HepG2 (cell line): Measurements from ENCODE around the gene NSUN6. TPM values are rescaled to one million over a fixed set of nuclear protein-coding genes. Genes with fewer than 3 reads are reported as not detected.
A peak's percentile ranks its signal among the peaks of the same experiment; 100 is the strongest.

ENCODE experiments used
- ATAC-seq: fragments of 200-7000 bp; cut with Tn5 transposase; 3 replicates; pipeline ENCODE4 v1.9.1; 2020; ENCODE audit warnings: mild to moderate bottlenecking, moderate library complexity
- BruUV-seq: library from RNA; stranded (reverse); fragments of 400-500 nt; replicated peaks from 2 replicates; lab custom pipeline; 2021; lab: Mats Ljungman, UMichigan
- CTCF ChIA-PET: fragments of 300-600 bp; formaldehyde crosslinking; extraction: SDS; loops from one replicate; lab custom pipeline; 2021; ENCODE audit warnings: low total read pairs, inconsistent platforms, low intra/inter-chr PET ratio; lab: Yijun Ruan, JAX
- POLR2A ChIA-PET: fragments of 350-600 bp; sonication (Branson Sonifier 250); formaldehyde crosslinking; loops from one replicate; lab custom pipeline; 2020; ENCODE audit warnings: antibody characterized with exemption, inconsistent platforms; lab: Yijun Ruan, JAX
- DNase-seq: peaks from one replicate; pipeline ENCODE4 v3.0.0-alpha.2; 2015; ENCODE audit warnings: low spot score
- FAIRE-seq: peaks from 3 replicates; lab custom pipeline; 2011; peaks lifted over from hg19 to GRCh38; lab: Jason Lieb, UNC
- H2AFZ ChIP-seq: one replicate; pipeline ENCODE4 v1.6.1; 2011; ENCODE audit warnings: low read length, inconsistent platforms
- H3K27ac ChIP-seq: fragments of 300-600 bp; 3 replicates; pipeline ENCODE4 v1.8.0; 2011; ENCODE audit warnings: mixed run types, mild to moderate bottlenecking, mixed read lengths, low read length, inconsistent platforms; ENCODE audit not compliant: insufficient read depth; ENCODE audit errors: extremely low read length
- H3K27me3 ChIP-seq, 2 experiments: fragments of 200-600 bp in 1 of 2; 2 replicates in 1 of 2; 3 replicates in 1 of 2; pipeline versions ENCODE4 v1.6.0 to v1.8.0; 2011; ENCODE audit warnings: low read length in 2 of 2, mild to moderate bottlenecking in 2 of 2, moderate library complexity in 2 of 2, inconsistent platforms in 1 of 2; ENCODE audit not compliant: insufficient read depth in 2 of 2, control insufficient read depth in 1 of 2
- H3K36me3 ChIP-seq, 2 experiments: fragments of 200-600 bp in 1 of 2; replicated peaks in 1 of 2; 2 replicates in 1 of 2; 3 replicates in 1 of 2; pipeline versions ENCODE4 v1.5.1 to v1.8.0; 2011; ENCODE audit warnings: low read length in 2 of 2, inconsistent platforms in 1 of 2; ENCODE audit not compliant: insufficient read depth in 2 of 2, control insufficient read depth in 1 of 2
- H3K4me1 ChIP-seq: 2 replicates; pipeline ENCODE4 v1.5.1; 2012; ENCODE audit warnings: low read length, inconsistent platforms; ENCODE audit not compliant: insufficient read depth
- H3K4me2 ChIP-seq: 2 replicates; pipeline ENCODE4 v1.6.0; 2011; ENCODE audit warnings: low read depth, low read length, inconsistent platforms
- H3K4me3 ChIP-seq, 3 experiments: fragments of 200-600 bp in 1 of 3; sonication (generic), shearing (Covaris generic) in 1 of 3; replicated peaks in 1 of 3; 2 replicates each; pipeline ENCODE4 v1.5.1; 2011 to 2016; ENCODE audit warnings: low read length in 3 of 3, inconsistent platforms in 2 of 3, low read depth in 2 of 3, mild to moderate bottlenecking in 2 of 3, control low read depth in 1 of 3, mixed read lengths in 1 of 3; ENCODE audit not compliant: insufficient read depth in 1 of 3
- H3K79me2 ChIP-seq: one replicate; pipeline ENCODE4 v1.6.1; 2011; ENCODE audit warnings: low read length, inconsistent platforms; ENCODE audit not compliant: insufficient read depth
- H3K9ac ChIP-seq: 2 replicates; pipeline ENCODE4 v1.6.0; 2011; ENCODE audit warnings: mild to moderate bottlenecking, low read depth, low read length, inconsistent platforms; ENCODE audit not compliant: insufficient read depth
- H3K9me3 ChIP-seq: 2 replicates; pipeline ENCODE4 v1.5.1; 2012; ENCODE audit warnings: mild to moderate bottlenecking, low read length
- H4K20me1 ChIP-seq: 2 replicates; pipeline ENCODE4 v1.6.0; 2011; ENCODE audit warnings: inconsistent platforms, mild to moderate bottlenecking, low read length, moderate library complexity; ENCODE audit not compliant: insufficient read depth
- ATAD3A ChIP-seq: sonication (generic); formaldehyde crosslinking; IDR thresholded peaks from 2 replicates; pipeline ENCODE4 v1.4.0; 2020; ENCODE audit warnings: missing genetic modification reagents
- ATRX ChIP-seq: sonication (generic); formaldehyde crosslinking; IDR thresholded peaks from 2 replicates; pipeline ENCODE4 v1.4.0; 2020; ENCODE audit warnings: missing genetic modification reagents, borderline replicate concordance
- CC2D1A ChIP-seq: sonication (generic); formaldehyde crosslinking; IDR thresholded peaks from 2 replicates; pipeline ENCODE4 v1.8.1; 2023; ENCODE audit warnings: mild to moderate bottlenecking, missing genetic modification reagents
- CENPT ChIP-seq: sonication (generic); formaldehyde crosslinking; IDR thresholded peaks from 2 replicates; pipeline ENCODE4 v1.8.0; 2022; ENCODE audit warnings: low read depth, mild to moderate bottlenecking, moderate library complexity, missing genetic modification reagents
- NBN ChIP-seq: fragments of 450-650 bp; conservative IDR thresholded peaks from 2 replicates; pipeline ENCODE4 v1.6.1; 2017
- NR2F1 ChIP-seq, 2 experiments: fragments of 450-650 bp in 1 of 2; formaldehyde crosslinking in 1 of 2; IDR thresholded peaks; 2 replicates each; pipeline versions ENCODE4 v1.5.0 to v1.6.1; 2016 to 2020; ENCODE audit warnings: mild to moderate bottlenecking in 1 of 2, missing compliant biosample characterization in 1 of 2, missing genetic modification reagents in 1 of 2, moderate library complexity in 1 of 2
- PHB2 ChIP-seq: fragments of 450-650 bp; IDR thresholded peaks from 2 replicates; pipeline ENCODE4 v1.6.1; 2018; ENCODE audit not compliant: partially characterized antibody
- PHF20 ChIP-seq: sonication (generic); formaldehyde crosslinking; IDR thresholded peaks from 2 replicates; pipeline ENCODE4 v1.5.0; 2020; ENCODE audit warnings: mild to moderate bottlenecking, missing genetic modification reagents
- PRDM15 ChIP-seq: sonication (generic); formaldehyde crosslinking; IDR thresholded peaks from 2 replicates; pipeline ENCODE4 v1.4.0; 2020; ENCODE audit warnings: missing genetic modification reagents
- RAD51 ChIP-seq: fragments of 450-650 bp; IDR thresholded peaks from 2 replicates; pipeline ENCODE4 v1.6.1; 2016; ENCODE audit warnings: borderline replicate concordance
- SAFB2 ChIP-seq: sonication (generic); formaldehyde crosslinking; IDR thresholded peaks from 2 replicates; pipeline ENCODE4 v1.5.1; 2020; ENCODE audit warnings: missing genetic modification reagents, low read depth, mild to moderate bottlenecking, borderline replicate concordance
- ZBTB14 ChIP-seq: sonication (generic); formaldehyde crosslinking; IDR thresholded peaks from 2 replicates; pipeline ENCODE4 v1.4.0; 2020; ENCODE audit warnings: missing genetic modification reagents
- ZFP90 ChIP-seq: sonication (generic); formaldehyde crosslinking; IDR thresholded peaks from 2 replicates; pipeline ENCODE4 v1.8.0; 2022; ENCODE audit warnings: missing genetic modification reagents, mild to moderate bottlenecking, inconsistent platforms, borderline replicate concordance
- ZNF552 ChIP-seq: sonication (generic); formaldehyde crosslinking; IDR thresholded peaks from 2 replicates; pipeline ENCODE4 v1.9.0; 2022; ENCODE audit warnings: missing genetic modification reagents, mild to moderate bottlenecking, borderline replicate concordance
- WGBS: methylation state at CpG from one replicate; pipeline ENCODE4 v1.1.6; 2017; ENCODE audit warnings: low lambda C conversion rate; 5-methylcytosine and 5-hydroxymethylcytosine counted together
- in situ Hi-C: cut with HindIII; loops from 2 replicates; pipeline ENCODE4 v1.10.0; 2017; ENCODE audit warnings: low pct_unique_long_range_greater_than_20kb; ENCODE audit not compliant: extremely low pct_ligation_motif_present
- intact Hi-C: fragments of 100-400 bp; cut with micrococcal nuclease; formaldehyde crosslinking; loops from one replicate; pipeline ENCODE4 v1.10.0; 2022; ENCODE audit not compliant: unreplicated experiment
- polyA plus RNA-seq, 8 experiments: library from polyadenylated mRNA; depleted of rRNA in 3 of 8; stranded (reverse) in 7 of 8; unstranded in 1 of 8; fragments of >200 nt; fragmentation: Illumina TruSeq in 4 of 8; extraction: Trizol in 4 of 8; gene quantifications; 2 replicates each; pipeline versions ENCODE4 v1.2.1 to v1.2.3, GENCODE V29; 2011 to 2016; ENCODE audit warnings: low read depth in 4 of 8, missing spikeins in 1 of 8, mixed read lengths in 1 of 8; ENCODE audit not compliant: insufficient read depth in 1 of 8
- total RNA-seq, 5 experiments: library from RNA; depleted of rRNA; stranded (reverse); fragments of >200 nt; fragmentation: Illumina TruSeq; extraction: Trizol; gene quantifications; 2 replicates each; pipeline ENCODE4 v1.2.3, GENCODE V29; 2016; ENCODE audit warnings: low read depth in 1 of 5

The NSUN6 gene
- total and polyA plus RNA-seq, 2 of the 13 experiments (the other 11 are each of a cell fraction or from before 2014, with no cell fraction given): 17.2 to 19.3 TPM

DNA sequence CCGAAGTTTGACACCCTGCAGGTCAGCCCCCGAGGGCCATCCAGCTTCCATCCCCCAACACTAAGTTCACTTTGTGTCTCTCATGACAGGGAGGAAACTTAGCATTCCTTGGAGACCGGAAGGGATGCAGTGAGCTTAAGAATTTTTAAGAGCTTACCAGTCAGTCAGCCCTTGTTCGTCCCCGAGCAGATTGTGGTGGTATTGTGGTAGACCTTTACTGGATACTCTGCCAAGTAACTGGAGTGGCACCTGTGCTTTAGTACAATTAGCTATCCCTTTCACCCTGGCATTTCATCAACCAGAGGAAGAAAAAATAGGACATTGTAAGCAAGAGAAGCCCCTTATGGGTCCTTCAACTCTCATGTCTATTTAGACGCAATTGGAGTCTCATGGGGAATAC, 74.8 kb downstream of the NSUN6 start:
- H4K20me1 ChIP-seq: no peaks in the 10 kb centered on the region
- no peaks in the 10 kb centered on the region for H3K27me3 ChIP-seq
- CTCF ChIA-PET: no interaction called here
- no peak for TF ChIP-seq ATAD3A
- TF ChIP-seq NR2F1 (CRISPR knock-in tag; IDR thresholded peaks at IDR 0.05): no peak
- TF ChIP-seq PHF20 (CRISPR knock-in tag): no peak
- H3K36me3 ChIP-seq: peaks cover 4 to 20% of the 10 kb centered on the region in 2 experiments; a peak in 4 of 5 replicates
- peaks cover 21% of the 10 kb centered on the region for H3K9me3 ChIP-seq
- no peak for DNase-seq
- no peaks in the 10 kb centered on the region for H3K4me1 ChIP-seq
- no peaks in the 10 kb centered on the region for H3K79me2 ChIP-seq
- intact Hi-C loops: no loop called here
- POLR2A ChIA-PET: no interaction called here
- FAIRE-seq: no peak
- H3K4me2 ChIP-seq: no peak overlapping the region
- no TSS peak for BruUV-seq
- no peak overlapping the region for H3K9ac ChIP-seq
- ATAC-seq: no peak
- no peak overlapping the region for H3K27ac ChIP-seq
- H3K4me3 ChIP-seq: no peak overlapping the region
- in situ Hi-C loops: no loop called here
- 100% methylated on average over 6 of the region's 6 CpGs for WGBS
- no peak overlapping the region for H2AFZ ChIP-seq

GRCh38 chr10:18572959-18573561, 78.3 kb downstream of the NSUN6 start:
- no peak overlapping the region for H3K4me2 ChIP-seq
- no peaks in the 10 kb centered on the region for H3K4me1 ChIP-seq
- no peaks in the 10 kb centered on the region for H3K27me3 ChIP-seq
- DNase-seq (no peak), ATAC-seq (no peak), FAIRE-seq (no peak)
- H3K79me2 ChIP-seq: no peaks in the 10 kb centered on the region
- ChIA-PET CTCF (no interaction called here), POLR2A (no interaction called here)
- intact Hi-C loops (no loop called here), in situ Hi-C loops (no loop called here)
- H3K9me3 ChIP-seq: peaks cover 56% of the 10 kb centered on the region
- no peak overlapping the region for H3K27ac ChIP-seq
- WGBS: 86% methylated on average over 8 of the region's 8 CpGs
- no peak overlapping the region for H2AFZ ChIP-seq
- no peak overlapping the region for H3K4me3 ChIP-seq
- peaks cover 0 to 3% of the 10 kb centered on the region in 2 experiments; a peak in 2 of 5 replicates for H3K36me3 ChIP-seq
- no TSS peak for BruUV-seq
- H3K9ac ChIP-seq: no peak overlapping the region
- H4K20me1 ChIP-seq: no peaks in the 10 kb centered on the region
- 0 out of 2 replicates have a peak, but pooled peaks have one; percentile 5 for TF ChIP-seq RAD51
- no peak for TF ChIP-seq CC2D1A (CRISPR knock-in tag)
- TF ChIP-seq SAFB2: no peak
- TF ChIP-seq ZFP90 (CRISPR knock-in tag): no peak
- TF ChIP-seq ATRX (CRISPR knock-in tag): no peak
- TF ChIP-seq PHB2: no peak
- peak; percentile 72; the same call in 1 of the 2 replicates for TF ChIP-seq NBN
- no peak for TF ChIP-seq ZNF552 (CRISPR knock-in tag)
- no peak for TF ChIP-seq ZBTB14 (CRISPR knock-in tag)
- TF ChIP-seq CENPT (CRISPR knock-in tag): no peak
- TF ChIP-seq PRDM15 (CRISPR knock-in tag): peak; percentile 74
